GM18526 (cell line): ENCODE measurements around the gene KCNN2.

Experiments
- POLR2A ChIP-seq: IDR thresholded peaks from 3 replicates; pipeline ENCODE4 v1.6.1; 2011; ENCODE audit not compliant: insufficient read length; ENCODE audit errors: extremely low read depth

KCNN2 gene

DNA sequence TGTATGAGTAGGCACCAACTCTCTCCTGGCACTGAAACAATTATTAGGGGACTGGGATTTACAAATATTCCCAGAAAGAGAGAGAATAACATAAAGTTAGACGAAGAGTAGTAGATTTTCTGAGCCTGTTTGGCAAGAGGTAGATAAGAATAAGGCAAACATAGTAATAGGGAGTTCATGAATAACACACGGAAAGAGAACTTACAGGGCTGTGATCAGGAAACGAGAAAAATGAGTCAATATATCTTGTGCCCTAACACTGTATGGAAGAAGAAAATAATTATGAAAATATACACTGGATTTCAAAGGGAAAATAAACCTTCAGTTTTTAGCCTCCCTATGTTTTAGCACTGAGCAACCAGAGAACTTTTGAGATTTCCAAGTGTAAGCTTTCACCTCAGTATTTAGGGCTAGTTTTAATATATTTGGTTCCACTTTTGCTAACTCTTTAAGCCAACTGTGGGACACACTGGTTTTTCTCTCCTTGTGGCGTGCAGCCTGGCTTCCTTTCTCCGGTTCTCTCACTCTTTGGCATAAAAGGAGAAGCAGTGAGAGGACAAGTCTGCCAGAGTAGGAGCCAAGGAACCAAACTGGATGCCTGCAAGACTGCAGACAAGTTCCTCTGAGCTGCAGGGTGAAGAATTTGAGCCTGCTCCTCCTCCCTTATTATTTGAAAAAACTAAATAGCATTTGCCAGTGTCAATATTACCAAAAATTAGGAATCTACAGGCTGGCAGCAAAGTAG lies 6.6 kb upstream of the KCNN2 start:
- TF ChIP-seq POLR2A: no peak

DNA sequence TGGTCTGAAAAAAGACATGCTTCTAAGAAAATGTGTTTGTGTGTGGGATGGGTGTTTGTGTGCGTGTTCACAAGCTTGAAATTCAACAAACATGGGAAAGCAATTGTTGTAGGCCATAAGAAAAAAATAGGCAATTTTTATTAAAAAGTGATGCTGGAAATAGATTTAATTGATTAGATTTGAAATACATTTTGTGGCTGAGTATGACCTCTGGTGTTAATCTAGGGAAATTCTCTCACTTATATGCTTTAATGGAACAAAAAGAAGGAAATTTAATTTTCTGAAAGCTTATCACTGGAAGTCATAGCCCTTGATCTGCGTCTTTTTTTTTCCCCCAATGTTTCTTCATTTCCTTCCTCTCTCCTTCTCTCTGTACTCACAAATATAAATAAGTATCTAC lies 3.5 kb upstream of the KCNN2 start:
- no peak for TF ChIP-seq POLR2A

DNA sequence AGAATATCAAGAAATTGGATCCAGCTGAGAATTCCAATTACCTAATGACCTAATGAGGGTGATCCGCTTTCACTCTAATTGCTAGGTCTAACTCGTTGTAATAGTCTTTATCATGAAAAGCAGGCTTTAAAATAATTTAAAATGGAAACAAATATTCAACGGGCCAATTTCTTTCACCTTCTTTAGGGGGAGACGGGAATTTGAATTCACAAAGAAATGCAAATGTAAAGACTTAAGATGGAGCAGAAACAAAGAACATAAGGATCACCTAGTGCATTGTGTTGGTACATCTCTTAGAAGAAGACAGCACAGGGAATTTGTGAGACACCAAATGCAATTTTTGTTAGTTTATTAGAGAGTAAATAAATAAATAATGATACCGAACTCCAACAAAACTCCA lies 1.5 kb upstream of the KCNN2 start:
- TF ChIP-seq POLR2A: no peak

DNA sequence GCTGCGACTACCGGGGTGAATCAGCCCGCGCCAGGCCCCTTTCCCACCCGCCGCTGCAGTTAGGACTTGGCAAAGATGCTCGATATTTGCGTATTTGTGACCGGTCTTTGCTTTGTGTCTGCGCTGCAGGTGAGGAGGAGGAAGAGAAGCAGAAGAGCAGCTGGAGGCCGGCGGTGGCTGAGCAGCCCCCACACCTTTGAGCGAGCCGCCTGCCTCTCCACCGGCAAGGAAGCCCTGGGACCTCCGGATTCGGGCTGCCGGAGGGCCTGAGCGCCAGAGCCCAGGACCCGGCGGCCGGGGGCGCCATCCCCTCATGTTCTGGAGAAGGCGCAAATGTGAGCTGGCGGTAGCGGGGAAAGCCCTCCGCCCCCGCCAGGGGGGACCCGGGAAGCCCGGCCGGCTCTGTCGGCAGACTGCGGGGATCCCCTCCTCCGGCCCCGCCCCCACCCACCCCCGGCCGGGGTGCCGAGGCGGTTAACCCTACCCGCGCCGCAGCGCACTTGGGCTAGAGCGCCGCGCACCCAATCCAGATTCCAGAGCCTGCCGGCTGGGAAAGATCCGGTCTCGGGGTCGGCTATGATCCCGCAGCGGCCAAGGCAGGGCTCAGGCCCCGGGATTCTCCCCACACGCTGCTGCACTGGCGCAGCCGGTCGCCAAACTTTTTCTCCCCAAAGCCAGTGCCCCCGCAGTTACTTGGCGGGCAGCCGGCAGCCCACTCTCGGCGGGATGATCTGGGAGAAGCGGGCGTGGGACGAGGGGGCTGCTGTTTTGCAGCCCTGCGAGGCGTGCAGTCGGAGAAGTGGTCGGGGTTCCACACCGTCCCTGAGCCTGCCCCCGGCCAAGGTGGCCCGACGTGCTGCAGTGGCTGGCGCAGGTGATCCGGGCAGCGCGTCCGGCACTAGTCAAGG lies 800 bp upstream of the KCNN2 start:
- TF ChIP-seq POLR2A: no peak

DNA sequence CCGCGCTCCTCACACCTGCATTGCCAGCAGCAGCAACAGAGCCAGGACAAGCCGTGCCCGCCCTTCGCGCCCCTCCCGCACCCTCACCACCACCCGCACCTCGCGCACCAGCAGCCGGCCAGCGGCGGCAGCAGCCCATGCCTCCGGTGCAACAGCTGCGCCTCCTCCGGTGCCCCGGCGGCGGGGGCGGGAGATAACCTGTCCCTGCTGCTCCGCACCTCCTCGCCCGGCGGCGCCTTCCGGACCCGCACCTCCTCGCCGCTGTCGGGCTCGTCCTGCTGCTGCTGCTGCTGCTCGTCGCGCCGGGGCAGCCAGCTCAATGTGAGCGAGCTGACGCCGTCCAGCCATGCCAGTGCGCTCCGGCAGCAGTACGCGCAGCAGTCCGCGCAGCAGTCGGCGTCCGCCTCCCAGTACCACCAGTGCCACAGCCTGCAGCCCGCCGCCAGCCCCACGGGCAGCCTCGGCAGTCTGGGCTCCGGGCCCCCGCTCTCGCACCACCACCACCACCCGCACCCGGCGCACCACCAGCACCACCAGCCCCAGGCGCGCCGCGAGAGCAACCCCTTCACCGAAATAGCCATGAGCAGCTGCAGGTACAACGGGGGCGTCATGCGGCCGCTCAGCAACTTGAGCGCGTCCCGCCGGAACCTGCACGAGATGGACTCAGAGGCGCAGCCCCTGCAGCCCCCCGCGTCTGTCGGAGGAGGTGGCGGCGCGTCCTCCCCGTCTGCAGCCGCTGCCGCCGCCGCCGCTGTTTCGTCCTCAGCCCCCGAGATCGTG lies 517 bp downstream of the KCNN2 start:
- no peak for TF ChIP-seq POLR2A

DNA sequence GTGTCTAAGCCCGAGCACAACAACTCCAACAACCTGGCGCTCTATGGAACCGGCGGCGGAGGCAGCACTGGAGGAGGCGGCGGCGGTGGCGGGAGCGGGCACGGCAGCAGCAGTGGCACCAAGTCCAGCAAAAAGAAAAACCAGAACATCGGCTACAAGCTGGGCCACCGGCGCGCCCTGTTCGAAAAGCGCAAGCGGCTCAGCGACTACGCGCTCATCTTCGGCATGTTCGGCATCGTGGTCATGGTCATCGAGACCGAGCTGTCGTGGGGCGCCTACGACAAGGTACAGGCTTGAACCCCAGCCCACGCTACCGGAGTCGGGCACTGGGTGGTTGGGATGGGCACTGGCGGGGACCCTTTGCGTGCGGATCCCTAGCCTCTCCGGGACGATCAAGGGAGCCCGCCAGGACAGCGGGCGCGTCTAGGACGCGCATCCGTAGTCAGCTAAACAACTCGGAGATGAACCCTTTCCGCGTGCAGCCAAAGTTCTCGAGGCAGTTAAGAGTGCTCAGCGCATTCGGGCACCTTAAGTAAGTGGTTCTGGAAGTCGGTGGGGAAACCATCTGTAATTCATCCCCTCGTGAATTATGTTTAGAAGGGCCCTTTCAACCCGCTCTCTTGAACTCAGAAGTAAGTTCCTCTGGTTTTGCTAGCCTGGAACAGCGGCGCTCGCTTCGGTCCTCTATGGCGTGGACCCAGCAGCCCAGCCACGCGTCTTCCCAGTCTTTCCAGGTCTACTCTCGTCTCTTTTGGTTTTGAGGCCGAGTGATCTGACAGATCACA lies 1.3 kb downstream of the KCNN2 start:
- no peak for TF ChIP-seq POLR2A

DNA sequence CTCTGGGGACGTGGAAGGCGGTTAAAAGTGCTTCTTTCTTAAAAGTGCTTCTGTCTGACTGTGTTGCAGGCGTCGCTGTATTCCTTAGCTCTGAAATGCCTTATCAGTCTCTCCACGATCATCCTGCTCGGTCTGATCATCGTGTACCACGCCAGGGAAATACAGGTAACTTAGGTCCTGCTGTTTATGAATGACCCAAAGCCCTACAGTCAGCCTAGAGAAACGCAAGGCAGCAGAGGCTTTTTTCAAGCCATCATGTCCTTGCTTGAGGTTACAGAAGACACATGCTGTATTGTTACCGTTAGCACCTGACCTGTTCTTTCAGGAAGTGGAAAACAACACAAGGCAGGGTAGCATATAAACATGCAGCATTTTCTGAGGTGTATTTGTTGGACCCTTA lies 2.0 kb downstream of the KCNN2 start:
- no peak for TF ChIP-seq POLR2A

DNA sequence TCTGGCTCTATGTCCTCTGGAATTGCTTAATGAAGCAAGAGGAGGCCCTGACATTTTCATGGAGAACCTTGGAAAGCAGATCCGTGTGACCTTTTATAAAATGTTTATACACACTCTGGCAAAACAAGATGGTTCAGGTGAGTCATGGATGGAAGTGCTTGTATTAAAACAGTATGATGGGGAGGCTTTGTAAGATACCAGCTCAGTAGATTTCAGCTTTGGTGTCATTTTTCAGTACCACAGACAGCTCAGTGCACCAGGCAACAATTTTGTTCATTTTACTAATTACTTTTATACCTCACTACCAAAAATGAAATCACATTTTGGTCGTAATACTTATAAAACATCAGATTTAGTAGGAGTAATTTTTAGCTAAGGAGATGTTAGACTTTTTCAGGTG lies 5.2 kb downstream of the KCNN2 start:
- no peak for TF ChIP-seq POLR2A

DNA sequence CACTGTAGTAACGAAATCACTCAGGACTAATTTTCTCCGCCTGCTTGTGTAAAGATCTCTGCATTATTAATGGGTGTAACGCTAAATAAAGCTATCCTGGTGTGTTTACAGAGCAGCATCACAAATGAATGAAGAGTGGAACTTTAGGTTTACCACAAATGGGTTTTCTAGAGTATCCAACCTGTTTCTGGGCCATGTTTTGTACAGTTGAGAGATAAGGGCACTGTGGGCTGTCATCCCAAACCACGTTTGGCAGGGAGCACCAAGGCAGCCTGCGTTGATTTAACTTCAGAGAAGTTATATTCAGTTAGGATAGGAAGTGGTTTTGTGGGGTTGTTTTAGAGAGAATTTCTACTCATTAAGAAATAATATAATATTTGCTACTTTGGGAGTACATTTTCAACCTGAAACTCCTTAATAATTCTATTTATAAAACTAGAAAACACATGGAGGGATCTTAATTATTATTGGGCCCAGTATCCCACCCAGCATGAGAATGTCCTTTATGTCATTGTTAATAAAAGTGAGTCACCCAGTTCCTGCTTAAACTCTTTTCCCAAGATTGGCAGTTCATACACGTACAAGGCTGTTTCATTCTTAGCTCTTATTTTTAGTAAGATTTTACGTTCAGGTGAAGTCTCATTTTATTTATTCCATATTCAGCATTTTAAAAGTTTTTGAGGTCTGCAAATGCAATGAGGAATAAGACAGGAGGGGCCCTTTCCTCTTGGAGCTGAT lies 8.0 kb downstream of the KCNN2 start:
- no peak for TF ChIP-seq POLR2A

DNA sequence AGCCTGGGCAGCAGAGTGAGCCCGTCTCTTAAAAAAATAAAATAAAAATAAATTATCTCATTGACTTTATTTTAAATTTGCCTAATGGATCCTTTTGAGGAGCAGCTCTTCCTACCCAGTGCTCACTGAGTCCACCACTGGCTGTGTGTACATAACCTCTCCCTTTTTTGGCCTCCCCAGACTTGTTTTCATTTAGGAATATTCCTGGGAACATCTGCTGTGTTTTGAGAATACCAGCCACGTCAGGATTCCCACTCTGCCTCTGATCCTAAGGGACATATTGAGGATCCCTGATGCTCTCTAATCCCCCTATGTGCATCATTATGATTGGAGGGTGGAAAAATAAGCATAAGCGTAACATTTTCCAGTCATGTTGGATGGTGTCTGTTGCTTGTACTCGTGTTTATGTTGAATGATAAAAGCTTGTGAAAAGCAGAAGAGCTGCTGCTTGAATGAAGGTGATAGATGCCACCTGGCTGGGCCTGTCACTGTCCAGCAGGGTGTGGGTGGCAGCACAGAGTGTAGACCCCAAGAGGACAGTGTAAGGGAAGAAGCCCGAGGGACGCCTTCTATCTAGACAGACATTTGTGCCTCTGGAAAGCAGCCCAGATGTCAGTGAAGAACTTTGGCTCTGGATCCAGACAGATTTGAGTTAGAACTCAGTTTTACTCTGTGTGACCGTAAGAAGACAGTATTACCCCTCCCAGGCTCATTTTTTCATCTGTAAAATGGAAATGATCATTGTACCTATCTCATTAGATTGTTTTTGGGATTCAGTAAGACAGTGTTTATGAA lies 15.4 kb downstream of the KCNN2 start:
- no peak for TF ChIP-seq POLR2A

DNA sequence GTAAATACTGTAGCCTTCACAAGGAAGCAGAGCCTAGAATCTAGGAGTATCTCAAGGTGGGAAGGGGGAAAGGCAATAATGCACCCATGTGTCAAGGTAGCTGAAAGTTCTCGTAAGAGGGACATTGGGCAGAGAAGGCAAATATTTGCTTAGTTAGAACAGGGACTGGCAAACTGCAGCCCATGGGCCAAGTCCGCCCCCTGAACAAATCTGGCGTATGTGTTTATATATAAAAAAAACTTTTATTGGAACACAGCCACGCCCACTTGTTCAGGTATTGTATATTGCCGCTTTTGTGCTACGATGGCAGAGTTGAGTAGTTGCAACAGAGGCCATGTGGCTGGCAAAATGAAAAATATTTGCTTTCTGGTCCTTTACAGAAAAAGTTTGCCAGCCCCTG lies 16.1 kb downstream of the KCNN2 start:
- no peak for TF ChIP-seq POLR2A

DNA sequence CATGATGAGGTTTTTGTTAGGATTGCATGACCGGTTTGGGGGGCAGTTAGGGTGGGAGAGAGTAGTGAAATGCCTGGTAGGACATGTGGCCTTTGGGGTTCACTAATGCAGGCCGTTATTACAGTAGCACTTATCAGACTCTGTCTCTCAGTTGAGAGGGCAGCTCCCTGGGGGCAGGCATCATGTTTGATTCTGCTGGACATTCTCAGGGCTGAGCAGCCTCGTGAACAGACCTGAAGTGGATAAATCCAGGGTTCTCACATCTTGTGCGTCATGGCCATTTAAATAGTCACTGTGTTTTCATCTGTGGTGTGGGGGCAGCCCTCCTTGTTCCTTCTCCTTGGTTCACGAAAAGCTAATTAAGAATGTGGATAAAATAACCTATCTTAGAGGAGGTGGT lies 18.9 kb downstream of the KCNN2 start:
- TF ChIP-seq POLR2A: no peak

DNA sequence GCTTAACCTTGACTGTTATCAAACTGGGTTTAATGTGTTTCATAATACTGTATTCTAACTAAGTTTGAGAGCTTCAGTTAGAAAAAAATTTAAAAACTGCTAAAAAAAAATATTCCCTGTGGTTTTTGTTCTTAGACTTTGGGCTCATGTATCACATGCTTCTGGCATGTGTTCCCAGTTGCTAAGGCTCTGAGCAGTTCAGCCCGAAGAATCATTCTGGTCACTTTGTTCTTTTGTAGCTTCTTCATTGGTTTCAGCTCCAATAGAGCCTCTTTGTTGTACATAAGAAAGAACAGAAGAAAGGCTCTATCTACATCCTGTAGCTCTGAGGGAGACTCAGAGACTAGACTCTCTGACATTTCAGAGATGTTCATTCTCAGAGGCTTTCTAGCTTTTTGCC lies 25.6 kb downstream of the KCNN2 start:
- TF ChIP-seq POLR2A: no peak
